GM21423 (cell line): ENCODE measurements around the gene SCLT1.
"Not testable (repeated sequence)": the region's sequence is repeated elsewhere in the genome, so short reads cannot be mapped to it uniquely, and the experiment has no call there.

Experiments used
- ATAC-seq: cut with Tn5 transposase; IDR thresholded peaks from one replicate; pipeline ENCODE4 v1.9.1; 2021; ENCODE audit warnings: mild to moderate bottlenecking, moderate library complexity; ENCODE audit not compliant: unreplicated experiment

SCLT1 gene

GRCh38 chr4:129093191-129093920 lies at the start of gene SCLT1:
Gene SCLT1, minus strand, starts transcription at chr4:129093539. Its CDS starts 436 bp downstream, at chr4:129093103.
- ATAC-seq: peak; percentile 93

- no peak for ATAC-seq
Measured at GRCh38 chr4:129140521-129140920, 47.2 kb upstream of the SCLT1 start.

GRCh38 chr4:129138810-129139496 lies 45.6 kb upstream of the SCLT1 start:
- no peak for ATAC-seq

GRCh38 chr4:129136433-129136832 lies 43.1 kb upstream of the SCLT1 start:
- no peak for ATAC-seq

GRCh38 chr4:129131343-129131742 lies 38.0 kb upstream of the SCLT1 start:
- no peak for ATAC-seq

- no peak for ATAC-seq
Measured at GRCh38 chr4:129129143-129129542, 35.8 kb upstream of the SCLT1 start.

GRCh38 chr4:129126614-129127013 lies 33.3 kb upstream of the SCLT1 start:
- not testable (repeated sequence) for ATAC-seq

GRCh38 chr4:129117705-129118104 lies 24.4 kb upstream of the SCLT1 start:
- ATAC-seq: no peak

GRCh38 chr4:129113919-129114318 lies 20.6 kb upstream of the SCLT1 start:
- no peak for ATAC-seq

- ATAC-seq: no peak
Measured at GRCh38 chr4:129113434-129113833, 20.1 kb upstream of the SCLT1 start.

GRCh38 chr4:129111919-129112318 lies 18.6 kb upstream of the SCLT1 start:
- ATAC-seq: no peak

- no peak for ATAC-seq
Measured at GRCh38 chr4:129110931-129111330, 17.6 kb upstream of the SCLT1 start.

- ATAC-seq: no peak
Measured at GRCh38 chr4:129109965-129110824, 16.9 kb upstream of the SCLT1 start.

- no peak for ATAC-seq
Measured at GRCh38 chr4:129098531-129099001, 5.2 kb upstream of the SCLT1 start.

GRCh38 chr4:129095811-129096454 lies 2.6 kb upstream of the SCLT1 start, which contains the start of gene C4orf33:
Gene C4orf33, plus strand, starts transcription at chr4:129096152. Its CDS starts 6,459 bp downstream, at chr4:129102611.
- peak; percentile 41 for ATAC-seq

- ATAC-seq: no peak
Measured at GRCh38 chr4:129094347-129094746, 1.0 kb upstream of the SCLT1 start.

- ATAC-seq: no peak
Measured at GRCh38 chr4:129092631-129093190, 628 bp downstream of the SCLT1 start.

GRCh38 chr4:129087516-129087915 lies 5.8 kb downstream of the SCLT1 start:
- ATAC-seq: no peak

- ATAC-seq: no peak
Measured at GRCh38 chr4:129085472-129085871, 7.9 kb downstream of the SCLT1 start.

- no peak for ATAC-seq
Measured at GRCh38 chr4:129082302-129082701, 11.0 kb downstream of the SCLT1 start.
